ENCODE measurements around the gene CFAP77. TPM values are rescaled to one million over a fixed set of nuclear protein-coding genes. Genes with fewer than 3 reads are reported as not detected.

Gene CFAP77
- polyA plus RNA-seq, 4 donors: not detected

- FAIRE-seq (no peak), DNase-seq (no peak)
- H3K9me3 ChIP-seq (ENCODE audit: control insufficient read depth in 2 of 2, insufficient read depth in 1 of 2, low read depth in 1 of 2, low read length in 1 of 2): no peaks in the 10 kb centered on the region
- H3K27ac ChIP-seq (ENCODE audit: low read depth in 1 of 3, low read length in 2 of 3): no peak overlapping the region
- H3K27me3 ChIP-seq (ENCODE audit: control insufficient read depth in 3 of 3, insufficient read depth in 3 of 3, low read length in 3 of 3): no peaks in the 10 kb centered on the region
- H3K4me1 ChIP-seq (ENCODE audit: control insufficient read depth in 3 of 3, insufficient read depth in 2 of 3, low read depth in 1 of 3, low read length in 2 of 3): peaks cover 0 to 4% (median 2%) of the 10 kb centered on the region in 3 donors
- no peak overlapping the region for H3K4me3 ChIP-seq (ENCODE audit: low read depth in 1 of 3, low read length in 3 of 3)
- WGBS, 3 donors: 93 to 96% (median 96%) methylated on average over 4 of the region's 4 CpGs
- peaks cover 13 to 32% (median 15%) of the 10 kb centered on the region in 3 donors for H3K36me3 ChIP-seq (ENCODE audit: control insufficient read depth in 3 of 3, insufficient read depth in 2 of 3, low read depth in 1 of 3, low read length in 3 of 3)
Measured at GRCh38 chr9:132401824-132402223, 8.2 kb upstream of the CFAP77 start.

- FAIRE-seq (no peak), DNase-seq (no peak)
- peaks cover 0 to 5% (median 4%) of the 10 kb centered on the region in 3 donors for H3K4me1 ChIP-seq (ENCODE audit: control insufficient read depth in 3 of 3, insufficient read depth in 2 of 3, low read depth in 1 of 3, low read length in 2 of 3)
- whole genome bisulfite sequencing, 3 donors: 48 to 78% (median 61%) methylated on average over 9 of the region's 9 CpGs
- no peak overlapping the region for H3K27ac ChIP-seq (ENCODE audit: low read depth in 1 of 3, low read length in 2 of 3)
- H3K27me3 ChIP-seq (ENCODE audit: control insufficient read depth in 3 of 3, insufficient read depth in 3 of 3, low read length in 3 of 3): peaks cover 0 to 8% (median 0%) of the 10 kb centered on the region in 3 donors
- no peaks in the 10 kb centered on the region for H3K9me3 ChIP-seq (ENCODE audit: control insufficient read depth in 2 of 2, insufficient read depth in 1 of 2, low read depth in 1 of 2, low read length in 1 of 2)
- H3K36me3 ChIP-seq (ENCODE audit: control insufficient read depth in 3 of 3, insufficient read depth in 2 of 3, low read depth in 1 of 3, low read length in 3 of 3): peaks cover 5 to 19% (median 10%) of the 10 kb centered on the region in 3 donors
- no peak overlapping the region for H3K4me3 ChIP-seq (ENCODE audit: low read depth in 1 of 3, low read length in 3 of 3)
Measured at GRCh38 chr9:132404228-132404881, 5.7 kb upstream of the CFAP77 start.

- 1% methylated on average over 30 to 33 of the region's 33 CpGs for WGBS, 3 donors
- DNase-seq: peak; percentile 93 to 95
- no peak for FAIRE-seq
- peaks cover 2 to 5% (median 3%) of the 10 kb centered on the region in 3 donors for H3K36me3 ChIP-seq (ENCODE audit: control insufficient read depth in 3 of 3, insufficient read depth in 2 of 3, low read depth in 1 of 3, low read length in 3 of 3)
- peak within 1 kb of the TSS; percentile 63 to 91 (median 76) for H3K4me3 ChIP-seq (ENCODE audit: low read depth in 1 of 3, low read length in 3 of 3)
- H3K27me3 ChIP-seq (ENCODE audit: control insufficient read depth in 3 of 3, insufficient read depth in 3 of 3, low read length in 3 of 3): peaks cover 0 to 28% (median 6%) of the 10 kb centered on the region in 3 donors
- H3K4me1 ChIP-seq (ENCODE audit: control insufficient read depth in 3 of 3, insufficient read depth in 2 of 3, low read depth in 1 of 3, low read length in 2 of 3): peaks cover 3 to 21% (median 4%) of the 10 kb centered on the region in 3 donors
- peak within 1 kb of the TSS in 1 of 3 donors; percentile 59 for H3K27ac ChIP-seq (ENCODE audit: low read depth in 1 of 3, low read length in 2 of 3)
- H3K9me3 ChIP-seq (ENCODE audit: control insufficient read depth in 2 of 2, insufficient read depth in 1 of 2, low read depth in 1 of 2, low read length in 1 of 2): no peaks in the 10 kb centered on the region
Measured at GRCh38 chr9:132406554-132407122, 3.4 kb upstream of the CFAP77 start, which contains the start of gene TTF1. TTF1 (minus strand) TSS chr9:132406840; CDS start chr9:132402821, 4,019 bp downstream.

- no peaks in the 10 kb centered on the region for H3K9me3 ChIP-seq (ENCODE audit: control insufficient read depth in 2 of 2, insufficient read depth in 1 of 2, low read depth in 1 of 2, low read length in 1 of 2)
- peak overlapping the region in 1 of 3 donors; percentile 91 for H3K4me3 ChIP-seq (ENCODE audit: low read depth in 1 of 3, low read length in 3 of 3)
- H3K27me3 ChIP-seq (ENCODE audit: control insufficient read depth in 3 of 3, insufficient read depth in 3 of 3, low read length in 3 of 3): peaks cover 0 to 33% (median 10%) of the 10 kb centered on the region in 3 donors
- WGBS, 3 donors: 86 to 94% (median 92%) methylated on average over 2 of the region's 2 CpGs
- H3K4me1 ChIP-seq (ENCODE audit: control insufficient read depth in 3 of 3, insufficient read depth in 2 of 3, low read depth in 1 of 3, low read length in 2 of 3): peaks cover 3 to 21% (median 4%) of the 10 kb centered on the region in 3 donors
- H3K27ac ChIP-seq (ENCODE audit: low read depth in 1 of 3, low read length in 2 of 3): no peak overlapping the region
- no peak for DNase-seq
- peaks cover 0 to 2% (median 0%) of the 10 kb centered on the region in 3 donors for H3K36me3 ChIP-seq (ENCODE audit: control insufficient read depth in 3 of 3, insufficient read depth in 2 of 3, low read depth in 1 of 3, low read length in 3 of 3)
- FAIRE-seq: no peak
Measured at GRCh38 chr9:132407196-132407595, 2.8 kb upstream of the CFAP77 start.

- FAIRE-seq: no peak
- Histone ChIP-seq H3K27me3 (ENCODE audit: control insufficient read depth in 3 of 3, insufficient read depth in 3 of 3, low read length in 3 of 3) (peaks cover 0 to 43% (median 10%) of the 10 kb centered on the region in 3 donors), H3K27ac (ENCODE audit: low read depth in 1 of 3, low read length in 2 of 3) (no peak overlapping the region), H3K9me3 (ENCODE audit: control insufficient read depth in 2 of 2, insufficient read depth in 1 of 2, low read depth in 1 of 2, low read length in 1 of 2) (no peaks in the 10 kb centered on the region), H3K4me1 (ENCODE audit: control insufficient read depth in 3 of 3, insufficient read depth in 2 of 3, low read depth in 1 of 3, low read length in 2 of 3) (peaks cover 3 to 21% (median 4%) of the 10 kb centered on the region in 3 donors), H3K4me3 (ENCODE audit: low read depth in 1 of 3, low read length in 3 of 3) (no peak overlapping the region), H3K36me3 (ENCODE audit: control insufficient read depth in 3 of 3, insufficient read depth in 2 of 3, low read depth in 1 of 3, low read length in 3 of 3) (no peaks in the 10 kb centered on the region)
- no peak for DNase-seq
- WGBS, 3 donors: 54 to 79% (median 58%) methylated on average over 8 of the region's 8 CpGs
Measured at GRCh38 chr9:132408521-132408920, 1.5 kb upstream of the CFAP77 start.

- WGBS, 3 donors: 3 to 7% (median 6%) methylated on average over 18 to 19 of the region's 19 CpGs
- Histone ChIP-seq H3K36me3 (ENCODE audit: control insufficient read depth in 3 of 3, insufficient read depth in 2 of 3, low read depth in 1 of 3, low read length in 3 of 3) (no peaks in the 10 kb centered on the region), H3K27ac (ENCODE audit: low read depth in 1 of 3, low read length in 2 of 3) (no peak overlapping the region), H3K4me3 (ENCODE audit: low read depth in 1 of 3, low read length in 3 of 3) (peak overlapping the region in 2 of 3 donors; percentile 4 to 48), H3K27me3 (ENCODE audit: control insufficient read depth in 3 of 3, insufficient read depth in 3 of 3, low read length in 3 of 3) (peaks cover 0 to 63% (median 16%) of the 10 kb centered on the region in 3 donors), H3K4me1 (ENCODE audit: control insufficient read depth in 3 of 3, insufficient read depth in 2 of 3, low read depth in 1 of 3, low read length in 2 of 3) (peaks cover 3 to 21% (median 3%) of the 10 kb centered on the region in 3 donors), H3K9me3 (ENCODE audit: control insufficient read depth in 2 of 2, insufficient read depth in 1 of 2, low read depth in 1 of 2, low read length in 1 of 2) (no peaks in the 10 kb centered on the region)
- DNase-seq: peak; percentile 8 to 38
- FAIRE-seq: no peak
Measured at GRCh38 chr9:132410642-132411041, 631 bp downstream of the CFAP77 start.

- WGBS, 3 donors: 0 to 1% (median 1%) methylated on average over 20 of the region's 20 CpGs
- DNase-seq (peak; percentile 60 to 73), FAIRE-seq (no peak)
- Histone ChIP-seq H3K4me3 (ENCODE audit: low read depth in 1 of 3, low read length in 3 of 3) (peak overlapping the region in 1 of 3 donors; percentile 28), H3K27me3 (ENCODE audit: control insufficient read depth in 3 of 3, insufficient read depth in 3 of 3, low read length in 3 of 3) (peaks cover 0 to 68% (median 16%) of the 10 kb centered on the region in 3 donors), H3K27ac (ENCODE audit: low read depth in 1 of 3, low read length in 2 of 3) (no peak overlapping the region), H3K9me3 (ENCODE audit: control insufficient read depth in 2 of 2, insufficient read depth in 1 of 2, low read depth in 1 of 2, low read length in 1 of 2) (no peaks in the 10 kb centered on the region), H3K4me1 (ENCODE audit: control insufficient read depth in 3 of 3, insufficient read depth in 2 of 3, low read depth in 1 of 3, low read length in 2 of 3) (peaks cover 0 to 21% (median 3%) of the 10 kb centered on the region in 3 donors), H3K36me3 (ENCODE audit: control insufficient read depth in 3 of 3, insufficient read depth in 2 of 3, low read depth in 1 of 3, low read length in 3 of 3) (no peaks in the 10 kb centered on the region)
Measured at GRCh38 chr9:132411091-132411508, 1.1 kb downstream of the CFAP77 start.

- no peaks in the 10 kb centered on the region for H3K9me3 ChIP-seq (ENCODE audit: control insufficient read depth in 2 of 2, insufficient read depth in 1 of 2, low read depth in 1 of 2, low read length in 1 of 2)
- WGBS, 3 donors: 7 to 13% (median 12%) methylated on average over 8 of the region's 8 CpGs
- H3K27ac ChIP-seq (ENCODE audit: low read depth in 1 of 3, low read length in 2 of 3): no peak overlapping the region
- peaks cover 0 to 69% (median 16%) of the 10 kb centered on the region in 3 donors for H3K27me3 ChIP-seq (ENCODE audit: control insufficient read depth in 3 of 3, insufficient read depth in 3 of 3, low read length in 3 of 3)
- FAIRE-seq (no peak), DNase-seq (no peak)
- H3K36me3 ChIP-seq (ENCODE audit: control insufficient read depth in 3 of 3, insufficient read depth in 2 of 3, low read depth in 1 of 3, low read length in 3 of 3): no peaks in the 10 kb centered on the region
- peaks cover 0 to 17% (median 3%) of the 10 kb centered on the region in 3 donors for H3K4me1 ChIP-seq (ENCODE audit: control insufficient read depth in 3 of 3, insufficient read depth in 2 of 3, low read depth in 1 of 3, low read length in 2 of 3)
- H3K4me3 ChIP-seq (ENCODE audit: low read depth in 1 of 3, low read length in 3 of 3): no peak overlapping the region
Measured at GRCh38 chr9:132412089-132412488, 2.1 kb downstream of the CFAP77 start.
